MM.1S (cell line): Measurements from ENCODE around the gene ANO10.

ENCODE experiments used
- CTCF ChIP-seq: fragments of 300-600 bp; sonication (generic); IDR thresholded peaks from 2 replicates; pipeline ENCODE4 v1.5.1; 2016; ENCODE audit warnings: antibody characterized with exemption, low read length, mixed read lengths
- EZH2 ChIP-seq: fragments of 300-600 bp; sonication (generic); optimal IDR thresholded peaks from 2 replicates; pipeline ENCODE3; 2017; ENCODE audit warnings: low read depth, mild to moderate bottlenecking, antibody characterized with exemption, low read length, mixed read lengths
- EZH2phosphoT487 ChIP-seq: fragments of 300-600 bp; sonication (generic); IDR thresholded peaks from 2 replicates; pipeline ENCODE4 v1.6.1; 2018; ENCODE audit warnings: antibody characterized with exemption, low read length

- TF ChIP-seq CTCF, result no peak
- TF ChIP-seq EZH2, result no peak
- TF ChIP-seq EZH2phosphoT487, result no peak
Measured at GRCh38 chr3:43406643-43407023, 215.2 kb downstream of the ANO10 start.
